GM21526 (cell line): ENCODE data around the gene ADSL.

Source experiments
- ATAC-seq: cut with Tn5 transposase; IDR thresholded peaks from one replicate; pipeline ENCODE4 v1.9.1; 2021; ENCODE audit warnings: moderate library complexity; ENCODE audit not compliant: unreplicated experiment, low FRiP score

Gene ADSL

DNA sequence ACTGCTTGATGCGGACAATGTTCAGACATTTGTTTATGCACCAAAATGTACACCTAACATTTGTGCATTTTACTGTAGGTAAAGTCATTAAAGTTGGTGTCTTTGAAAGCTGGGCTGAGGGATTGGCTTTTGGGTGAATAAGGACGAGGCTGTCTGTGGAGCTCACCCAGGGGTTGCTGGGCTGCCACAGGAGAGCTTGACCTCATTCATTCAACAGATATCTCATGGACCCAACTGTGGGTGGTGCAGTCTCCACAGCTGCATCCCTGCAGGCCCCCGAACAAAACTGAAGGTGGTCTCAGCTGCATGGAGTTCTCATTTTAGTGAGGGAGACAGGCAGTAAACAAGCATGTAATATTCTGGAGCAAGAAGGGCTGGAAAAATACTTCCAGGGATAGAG lies 56.8 kb downstream of the ADSL start:
- no peak for ATAC-seq

DNA sequence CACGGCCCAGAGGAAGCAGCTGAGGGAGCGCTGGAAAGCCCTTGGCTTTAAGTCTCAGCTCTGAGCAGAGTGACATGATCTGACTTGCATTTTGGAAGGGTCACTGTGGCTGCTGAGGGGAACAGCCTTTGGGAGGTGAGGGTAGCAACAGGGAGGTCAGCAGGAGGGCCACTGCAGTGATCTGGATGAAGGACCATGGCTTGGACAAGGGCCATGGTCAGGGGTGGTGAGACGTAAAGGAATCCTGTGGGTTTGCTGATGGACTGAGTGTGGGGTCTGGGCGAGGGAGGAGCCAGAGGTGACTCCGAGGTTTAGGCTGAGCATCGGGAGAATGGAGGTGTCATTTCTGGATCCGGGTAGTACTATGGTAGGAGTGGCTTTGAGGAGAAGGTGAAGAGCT lies 57.4 kb downstream of the ADSL start:
- ATAC-seq: no peak

DNA sequence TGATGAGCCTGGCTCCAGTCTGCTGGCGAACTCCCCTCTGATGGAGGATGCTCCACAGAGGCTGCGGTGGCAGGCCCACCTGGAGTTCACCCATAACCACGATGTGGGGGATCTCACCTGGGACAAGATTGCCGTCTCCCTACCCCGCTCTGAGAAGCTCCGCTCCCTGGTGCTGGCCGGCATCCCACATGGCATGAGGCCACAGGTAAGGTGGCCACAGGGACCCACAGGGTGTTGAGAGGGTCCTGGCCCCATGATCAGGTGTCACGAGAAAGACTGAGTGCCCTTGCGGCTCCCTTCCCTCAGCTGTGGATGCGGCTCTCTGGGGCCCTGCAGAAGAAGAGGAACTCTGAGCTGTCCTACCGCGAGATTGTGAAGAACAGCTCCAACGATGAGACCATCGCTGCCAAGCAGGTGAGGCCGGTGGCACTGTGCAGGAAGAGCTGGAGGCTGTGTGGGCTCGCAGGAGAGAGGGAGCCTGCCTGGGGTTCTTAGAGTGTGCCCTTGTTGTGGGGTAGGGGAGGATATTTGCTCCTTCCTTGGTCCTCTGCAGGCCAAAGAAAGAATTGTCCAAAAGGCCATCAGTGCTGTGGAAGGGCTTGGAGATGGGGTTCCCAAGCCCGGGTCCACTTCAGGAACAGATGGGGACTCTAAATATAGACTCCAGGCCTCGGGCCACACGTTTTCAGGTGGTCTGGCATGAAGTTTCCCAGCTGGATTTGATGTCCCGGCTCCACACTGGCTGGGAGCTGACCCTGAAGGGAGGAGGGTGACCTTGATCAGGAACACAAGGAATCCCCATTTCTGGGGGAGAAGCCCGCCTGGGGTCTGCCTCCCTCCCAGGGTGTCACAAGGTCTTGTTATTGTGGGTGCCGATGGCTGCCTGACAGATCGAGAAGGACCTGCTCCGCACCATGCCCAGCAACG lies 58.2 kb downstream of the ADSL start:
- no peak for ATAC-seq

DNA sequence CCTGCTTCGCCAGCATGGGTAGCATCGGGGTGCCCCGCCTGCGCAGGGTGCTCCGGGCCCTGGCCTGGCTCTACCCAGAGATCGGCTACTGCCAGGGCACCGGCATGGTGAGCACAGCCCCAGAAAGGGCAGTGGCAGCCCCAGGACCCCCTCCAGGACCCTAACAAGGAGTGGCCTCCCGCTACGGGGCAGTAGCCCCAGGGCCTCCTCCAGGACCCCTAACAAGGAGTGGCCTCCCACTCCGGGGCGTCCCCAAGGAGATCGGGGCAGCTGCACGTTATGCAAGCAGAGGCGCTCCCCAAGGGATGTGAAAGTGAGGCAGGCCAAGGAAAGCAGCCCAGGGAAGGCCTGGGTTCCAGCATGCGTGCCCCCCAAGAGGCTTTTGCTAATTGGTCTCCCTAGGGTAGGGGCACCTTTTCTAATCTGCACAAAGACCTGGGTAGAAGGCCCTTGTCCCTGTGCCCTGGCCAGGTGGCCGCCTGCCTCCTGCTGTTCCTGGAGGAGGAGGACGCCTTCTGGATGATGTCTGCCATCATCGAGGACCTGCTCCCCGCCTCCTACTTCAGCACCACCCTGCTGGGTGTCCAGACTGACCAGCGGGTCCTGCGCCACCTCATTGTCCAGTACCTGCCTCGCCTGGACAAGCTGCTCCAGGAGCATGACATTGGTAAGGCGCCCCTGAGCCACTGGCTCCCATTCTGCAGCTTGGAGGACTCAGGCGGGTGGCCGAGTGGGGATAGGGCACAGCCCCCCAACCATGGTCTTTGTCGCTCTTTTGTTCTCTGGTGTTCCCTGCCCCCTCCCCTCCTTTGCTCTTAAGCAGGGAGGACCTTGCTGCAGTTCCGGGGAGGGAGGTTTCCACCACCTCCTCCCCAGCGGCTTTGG lies 59.1 kb downstream of the ADSL start:
- no peak for ATAC-seq

DNA sequence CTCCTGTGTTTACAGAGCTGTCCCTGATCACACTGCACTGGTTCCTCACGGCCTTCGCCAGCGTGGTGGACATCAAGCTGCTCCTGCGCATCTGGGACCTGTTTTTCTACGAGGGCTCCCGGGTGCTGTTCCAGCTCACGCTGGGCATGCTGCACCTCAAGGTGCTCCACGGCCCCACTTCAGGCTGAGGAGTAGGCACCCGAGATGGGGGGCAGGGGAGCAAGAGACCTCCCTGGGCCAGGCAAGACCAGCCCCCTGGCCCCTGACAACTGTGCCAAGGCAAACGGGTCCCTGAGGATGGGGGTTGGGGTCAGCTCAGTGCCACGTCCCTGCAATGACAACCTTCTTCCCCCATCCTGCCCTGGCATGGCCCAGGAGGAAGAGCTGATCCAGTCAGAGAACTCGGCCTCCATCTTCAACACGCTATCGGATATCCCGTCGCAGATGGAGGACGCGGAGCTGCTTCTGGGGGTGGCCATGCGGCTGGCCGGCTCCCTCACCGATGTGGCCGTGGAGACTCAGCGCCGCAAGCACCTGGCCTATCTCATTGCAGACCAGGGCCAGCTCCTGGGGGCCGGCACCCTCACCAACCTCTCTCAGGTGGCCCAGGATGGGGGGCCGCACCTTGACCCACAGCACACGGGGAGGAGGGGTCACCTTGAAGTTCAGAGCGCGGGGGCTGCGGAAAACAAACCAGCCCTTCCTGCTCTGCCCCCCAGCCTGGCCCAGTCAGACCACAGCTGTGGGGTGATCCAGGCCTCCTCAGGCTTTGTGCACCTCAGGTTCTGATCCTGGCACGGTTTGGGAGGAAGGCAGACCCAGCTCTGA lies 60.0 kb downstream of the ADSL start:
- no peak for ATAC-seq

DNA sequence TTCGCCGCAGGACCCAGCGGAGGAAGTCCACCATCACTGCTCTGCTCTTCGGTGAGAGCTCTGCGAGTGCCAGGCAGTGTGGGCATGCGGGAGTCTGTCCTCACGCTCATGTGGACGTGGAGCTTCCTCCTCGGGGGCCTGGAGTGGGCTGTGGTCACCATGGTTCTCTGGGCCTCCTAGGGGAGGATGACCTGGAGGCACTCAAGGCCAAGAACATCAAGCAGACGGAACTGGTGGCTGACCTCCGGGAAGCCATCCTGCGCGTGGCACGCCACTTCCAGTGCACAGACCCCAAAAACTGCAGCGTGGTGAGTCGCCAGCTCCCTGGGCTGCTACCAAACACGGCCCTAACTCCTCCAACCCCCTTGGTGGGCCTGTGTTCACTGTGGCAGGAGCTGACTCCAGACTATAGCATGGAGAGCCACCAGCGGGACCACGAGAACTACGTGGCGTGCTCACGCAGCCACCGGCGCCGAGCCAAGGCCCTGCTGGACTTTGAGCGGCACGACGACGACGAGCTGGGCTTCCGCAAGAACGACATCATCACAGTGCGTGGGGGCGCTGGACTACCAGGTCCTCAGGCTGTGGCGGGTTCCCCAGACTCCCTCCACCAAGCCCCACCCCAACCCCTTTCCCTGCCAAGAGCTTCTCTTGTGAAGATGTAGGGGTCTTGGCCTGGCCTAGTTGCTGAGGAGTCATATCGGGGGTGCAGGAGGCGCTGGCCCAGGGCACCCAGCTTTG lies 60.9 kb downstream of the ADSL start:
- no peak for ATAC-seq

DNA sequence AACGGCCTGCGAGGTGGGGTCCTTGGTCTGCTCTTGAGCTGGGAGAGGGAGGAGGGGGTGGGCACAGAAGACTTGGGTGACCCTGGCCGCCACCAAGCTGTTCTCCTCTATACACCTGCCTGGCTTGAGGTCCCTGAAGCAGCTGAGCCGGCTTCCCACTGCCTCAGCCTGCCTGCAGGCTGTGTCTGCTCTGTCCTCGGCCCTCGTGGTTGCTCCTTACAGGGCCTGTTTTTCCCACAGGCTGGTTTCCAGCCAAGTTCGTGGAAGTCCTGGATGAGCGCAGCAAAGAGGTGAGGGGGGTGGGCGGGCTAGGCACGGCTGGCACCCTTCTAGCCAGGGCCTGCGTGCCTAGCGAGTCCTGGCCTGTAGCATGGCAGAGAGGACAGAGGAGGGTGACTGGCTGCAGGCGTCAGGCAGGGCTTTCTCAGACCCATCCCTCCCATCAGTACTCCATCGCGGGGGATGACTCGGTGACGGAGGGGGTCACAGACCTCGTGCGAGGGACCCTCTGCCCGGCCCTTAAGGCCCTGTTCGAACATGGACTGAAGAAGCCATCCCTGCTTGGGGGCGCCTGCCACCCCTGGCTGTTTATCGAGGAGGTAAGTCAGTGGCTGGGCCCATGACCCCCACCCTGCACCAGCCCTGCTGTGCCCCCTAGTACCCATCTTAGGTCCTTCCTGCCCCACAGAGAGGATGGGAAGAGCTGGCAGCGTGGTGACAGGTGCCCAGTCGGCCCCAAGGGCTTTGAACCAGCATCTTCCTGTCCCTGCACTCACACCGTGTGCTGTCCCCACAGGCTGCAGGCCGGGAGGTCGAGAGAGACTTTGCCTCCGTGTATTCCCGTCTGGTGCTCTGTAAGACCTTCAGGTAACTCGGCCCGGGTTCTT lies 61.8 kb downstream of the ADSL start:
- no peak for ATAC-seq

DNA sequence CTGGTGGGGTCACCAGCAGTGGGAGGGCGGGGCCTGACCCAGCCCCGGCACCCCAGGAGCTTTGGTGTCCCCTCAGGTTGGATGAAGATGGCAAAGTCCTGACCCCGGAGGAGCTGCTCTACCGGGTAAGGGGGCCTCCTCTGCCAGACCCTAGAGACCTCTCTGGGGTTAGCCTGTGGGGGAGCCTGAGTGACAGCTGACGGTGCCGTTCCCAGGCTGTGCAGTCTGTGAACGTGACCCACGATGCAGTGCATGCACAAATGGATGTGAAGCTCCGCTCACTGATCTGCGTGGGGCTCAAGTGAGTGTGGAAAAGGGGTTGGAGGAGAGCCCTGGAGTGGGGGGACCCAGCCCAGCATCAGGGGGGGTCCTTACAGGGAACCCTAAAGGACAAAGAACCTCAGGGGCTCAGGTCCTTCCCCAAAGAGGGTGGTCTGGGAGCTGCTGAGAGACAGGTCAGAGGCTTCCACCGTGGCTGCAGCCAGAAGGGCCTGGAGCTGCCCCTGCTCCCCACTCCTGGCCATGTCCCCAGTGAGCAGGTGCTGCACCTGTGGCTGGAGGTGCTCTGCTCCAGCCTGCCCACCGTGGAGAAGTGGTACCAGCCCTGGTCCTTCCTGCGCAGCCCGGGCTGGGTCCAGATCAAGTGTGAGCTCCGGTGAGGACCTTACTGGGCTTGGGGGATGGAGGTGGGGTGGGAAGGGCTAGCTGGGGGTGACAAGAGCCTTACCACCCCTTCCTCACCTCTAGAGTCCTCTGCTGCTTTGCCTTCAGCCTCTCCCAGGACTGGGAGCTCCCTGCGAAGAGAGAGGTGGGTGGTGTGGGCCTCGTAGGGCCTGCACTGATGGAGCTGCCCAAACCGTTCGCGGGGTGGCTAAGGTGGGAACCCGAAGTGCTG lies 62.7 kb downstream of the ADSL start:
- ATAC-seq: no peak

DNA sequence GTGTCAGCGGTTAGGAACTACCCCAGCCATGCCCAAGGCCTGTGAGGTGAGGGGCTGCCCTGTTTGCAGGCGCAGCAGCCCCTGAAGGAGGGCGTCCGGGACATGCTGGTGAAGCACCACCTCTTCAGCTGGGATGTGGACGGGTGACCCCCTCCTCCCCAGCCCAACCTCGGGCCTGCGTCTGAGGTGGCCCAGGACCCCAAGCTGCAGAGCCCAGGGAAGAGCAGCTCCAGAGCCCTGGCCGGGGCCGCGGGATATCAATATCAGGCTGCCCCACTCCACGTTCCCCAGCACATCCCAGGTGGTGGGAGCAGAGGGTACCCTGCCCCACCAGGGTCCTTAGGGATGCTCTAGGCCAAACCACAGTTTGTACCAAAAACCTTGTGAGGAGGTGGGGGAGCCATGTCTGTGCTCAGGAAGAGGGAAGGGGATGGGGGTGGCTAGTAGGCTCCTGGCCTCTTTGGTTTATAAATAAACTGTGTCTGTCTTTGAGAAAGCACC lies 63.4 kb downstream of the ADSL start:
- no peak for ATAC-seq

DNA sequence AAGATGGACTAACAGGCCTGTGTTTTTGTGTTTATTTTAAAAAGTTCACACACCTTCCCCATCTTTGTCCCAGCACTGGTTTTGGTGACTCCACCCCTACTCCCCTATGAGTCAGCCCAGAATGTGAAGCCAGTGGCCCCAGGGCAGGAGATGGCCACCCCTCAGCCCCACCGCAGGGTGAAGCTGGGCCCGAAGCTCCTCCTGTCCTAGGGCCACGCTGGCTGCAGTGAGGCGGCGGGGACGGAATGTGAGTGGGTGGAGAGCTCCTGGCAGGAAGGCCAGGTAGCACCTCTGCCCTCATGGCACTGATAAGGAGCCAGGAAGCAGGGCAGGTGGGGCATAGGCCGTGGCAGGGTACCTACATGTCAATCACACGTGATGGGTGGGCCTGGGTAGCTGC lies 64.0 kb downstream of the ADSL start:
- no peak for ATAC-seq

DNA sequence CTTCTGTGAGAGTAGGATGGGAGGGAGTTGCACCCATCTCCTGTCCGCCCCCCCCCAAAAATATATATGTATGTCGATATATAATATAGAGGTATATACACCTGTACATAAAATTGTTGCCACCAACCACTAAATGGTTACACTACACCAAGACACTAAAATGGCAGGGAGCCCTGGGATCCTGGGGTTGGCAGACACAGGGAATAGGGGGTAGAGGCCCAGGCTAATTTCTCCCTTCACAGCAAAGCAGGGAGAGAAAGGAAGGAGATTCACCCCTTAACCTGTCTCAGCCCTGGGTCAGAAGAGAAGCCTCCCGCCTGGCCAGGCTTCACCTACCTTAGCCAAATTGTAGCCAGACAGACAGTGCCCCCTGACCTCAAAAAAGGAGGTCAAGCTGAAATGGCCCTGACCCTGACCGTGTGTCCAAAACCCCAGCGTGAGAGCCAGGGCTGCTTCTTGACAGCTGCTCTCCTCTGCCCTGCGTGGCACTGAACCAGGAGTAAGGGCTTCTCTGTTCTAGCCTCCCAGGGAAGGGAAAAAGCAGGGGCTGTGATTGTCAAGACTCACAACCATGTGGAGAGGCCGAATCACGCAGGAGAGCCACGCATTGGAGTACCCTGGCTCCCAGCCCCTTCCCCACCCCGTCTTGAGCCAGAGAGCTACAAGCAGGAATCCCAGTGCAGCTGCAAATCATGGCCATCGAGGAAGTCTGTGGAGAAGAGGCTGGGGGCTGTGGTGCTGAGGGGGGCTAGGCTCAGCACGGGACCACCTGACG lies 64.6 kb downstream of the ADSL start:
- ATAC-seq: no peak

DNA sequence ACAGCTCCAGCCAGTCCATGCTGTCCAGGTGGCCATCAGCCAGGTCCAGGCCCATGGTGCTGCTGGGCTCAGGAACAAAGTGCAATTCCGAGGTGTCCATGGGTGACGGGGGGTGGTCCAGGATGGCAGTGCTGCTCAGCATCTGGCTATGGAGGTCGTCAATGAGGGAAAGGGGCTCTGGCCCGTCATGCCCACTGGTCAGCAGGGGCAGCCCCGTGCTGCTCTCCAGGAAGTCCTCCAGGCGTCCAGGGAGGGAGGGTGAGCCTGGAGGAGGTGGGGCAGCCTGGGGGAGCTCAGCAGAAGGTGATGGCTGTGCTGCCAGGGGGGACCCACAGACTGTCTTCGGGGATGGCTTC lies 65.2 kb downstream of the ADSL start:
- ATAC-seq: no peak

DNA sequence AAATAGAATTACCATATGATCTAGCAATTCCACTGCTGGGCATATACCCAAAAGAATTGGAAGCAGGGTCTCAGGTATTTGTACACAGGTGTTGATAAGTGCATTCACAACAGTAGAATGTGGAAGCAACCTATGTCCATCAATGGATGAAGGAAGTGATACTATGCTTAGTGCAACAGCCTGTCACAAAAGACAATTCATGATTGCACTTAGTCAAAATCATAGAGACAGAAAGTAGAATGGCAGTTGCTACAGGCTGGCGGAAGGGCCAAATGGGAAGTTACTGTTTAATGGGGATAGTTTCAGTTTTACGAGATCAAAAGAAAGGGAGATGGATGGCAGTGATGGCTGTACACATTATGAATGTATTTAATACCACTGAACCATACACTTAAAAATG lies 66.1 kb downstream of the ADSL start:
- no peak for ATAC-seq

DNA sequence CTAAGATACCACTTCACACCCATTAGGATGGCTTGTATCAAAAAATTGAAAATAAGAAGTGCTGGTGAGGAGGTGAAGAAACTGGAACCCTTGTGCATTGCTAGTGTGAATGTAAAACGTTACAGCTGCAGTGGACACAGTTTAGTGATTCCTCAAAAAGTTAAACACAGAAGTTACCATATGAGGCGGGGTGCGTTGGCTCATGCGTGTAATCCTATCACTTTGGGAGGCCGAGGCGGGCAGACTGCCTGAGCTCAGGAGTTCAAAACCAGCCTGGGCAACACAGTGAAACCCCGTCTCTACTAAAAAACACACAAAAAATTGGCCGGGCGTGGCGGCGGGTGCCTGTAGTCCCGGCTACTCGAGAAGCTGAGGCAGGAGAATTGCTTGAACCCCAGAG lies 67.6 kb downstream of the ADSL start:
- no peak for ATAC-seq

DNA sequence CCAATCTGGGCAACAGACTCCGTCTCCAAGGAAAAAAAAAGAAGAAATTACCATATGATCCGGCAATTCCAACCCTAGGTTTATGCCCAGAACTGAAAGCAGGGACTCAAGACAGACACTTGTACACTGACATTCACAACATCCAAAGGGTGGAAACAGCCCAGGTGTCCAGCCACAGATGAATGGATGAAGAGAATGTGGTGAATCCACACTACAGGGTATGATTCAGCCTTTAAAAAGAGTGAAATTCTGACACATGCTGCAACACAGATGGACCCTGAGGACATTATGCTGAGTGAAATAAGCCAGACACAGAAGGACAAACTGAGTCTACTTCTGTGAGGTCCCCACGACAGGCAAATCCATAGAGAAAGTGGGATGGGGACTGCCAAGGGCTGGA lies 68.0 kb downstream of the ADSL start:
- ATAC-seq: no peak

DNA sequence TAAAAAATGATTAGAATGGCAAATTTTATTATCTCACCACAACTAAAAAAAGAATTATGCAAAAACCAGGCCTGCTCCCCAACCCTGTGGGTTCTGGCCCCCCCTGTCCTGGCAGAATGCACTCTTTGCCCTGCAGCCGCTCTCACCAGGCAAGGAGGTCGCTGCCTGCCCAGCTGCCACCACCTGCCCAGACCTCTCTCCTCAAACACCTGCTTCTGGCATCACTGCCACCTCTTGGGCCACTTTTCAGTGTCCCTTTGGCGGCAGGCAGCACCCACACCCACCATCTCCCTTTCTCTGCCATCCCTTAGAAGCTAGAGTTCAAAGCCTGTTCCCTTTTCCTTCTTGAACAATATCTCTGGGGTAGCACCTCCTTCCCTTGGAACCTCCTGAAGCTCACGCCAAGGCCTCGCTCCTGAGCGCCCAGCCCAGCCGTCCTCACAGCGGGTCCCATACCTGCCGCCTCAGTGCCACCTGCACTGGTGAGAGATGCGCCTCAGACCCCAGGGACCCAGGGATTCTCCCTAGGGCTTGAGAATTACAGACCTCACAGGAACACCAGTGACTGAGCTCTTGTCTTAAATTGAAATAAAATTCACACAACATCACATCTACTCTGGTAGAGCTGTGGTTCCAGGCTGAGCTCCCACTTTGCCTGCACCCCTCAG lies 68.7 kb downstream of the ADSL start:
- no peak for ATAC-seq
